HepG2 (cell line): Measurements from ENCODE around the gene TMEM134. TPM values are rescaled to one million over a fixed set of nuclear protein-coding genes. Genes with fewer than 3 reads are reported as not detected.
A peak's percentile ranks its signal among the peaks of the same experiment; 100 is the strongest.

Experiments used
- FOXK2 ChIP-seq: fragments of 450-650 bp; IDR thresholded peaks from 2 replicates; pipeline ENCODE4 v1.6.1; 2016
- KMT2A ChIP-seq: sonication (generic); formaldehyde crosslinking; IDR thresholded peaks from 2 replicates; pipeline ENCODE4 v1.4.0; 2020; ENCODE audit warnings: missing genetic modification reagents
- MEF2D ChIP-seq: sonication (generic); formaldehyde crosslinking; IDR thresholded peaks from 2 replicates; pipeline ENCODE4 v1.5.1; 2020; ENCODE audit warnings: mild to moderate bottlenecking, missing genetic modification reagents
- PPARG ChIP-seq: conservative IDR thresholded peaks from 2 replicates; pipeline ENCODE4 v1.6.1; 2016; ENCODE audit warnings: missing biosample characterization, missing genetic modification reagents
- RBM39 ChIP-seq: fragments of 200-400 bp; formaldehyde crosslinking; IDR thresholded peaks from one replicate; pipeline ENCODE4 v1.6.1; 2018; ENCODE audit warnings: antibody characterized with exemption, mild to moderate bottlenecking, low read depth, low read length; ENCODE audit not compliant: poor library complexity, severe bottlenecking
- RFXANK ChIP-seq: IDR thresholded peaks from 2 replicates; pipeline ENCODE4 v1.6.1; 2016
- U2AF2 ChIP-seq: fragments of 200-400 bp; formaldehyde crosslinking; IDR thresholded peaks from 2 replicates; pipeline ENCODE4 v1.6.1; 2017; ENCODE audit warnings: low read depth, mild to moderate bottlenecking, low read length
- ZNF546 ChIP-seq: sonication (generic); formaldehyde crosslinking; conservative IDR thresholded peaks from 2 replicates; pipeline ENCODE4 v1.8.1; 2023; ENCODE audit warnings: mild to moderate bottlenecking, missing genetic modification reagents
- ZNF550 ChIP-seq: sonication (generic); formaldehyde crosslinking; IDR thresholded peaks from 2 replicates; pipeline ENCODE4 v1.4.0; 2020; ENCODE audit warnings: mild to moderate bottlenecking, missing genetic modification reagents, borderline replicate concordance
- ZNF558 ChIP-seq: sonication (generic); formaldehyde crosslinking; IDR thresholded peaks from 2 replicates; pipeline ENCODE4 v1.9.0; 2022; ENCODE audit warnings: mild to moderate bottlenecking, missing genetic modification reagents, borderline replicate concordance
- ZNF563 ChIP-seq: sonication (generic); formaldehyde crosslinking; IDR thresholded peaks from 2 replicates; pipeline ENCODE4 v1.8.0; 2022; ENCODE audit warnings: mild to moderate bottlenecking, moderate library complexity, missing genetic modification reagents
- ZNF598 ChIP-seq: sonication (generic); formaldehyde crosslinking; IDR thresholded peaks from 2 replicates; pipeline ENCODE4 v1.5.1; 2020; ENCODE audit warnings: mild to moderate bottlenecking, missing genetic modification reagents, borderline replicate concordance
- ZNF713 ChIP-seq: sonication (generic); formaldehyde crosslinking; IDR thresholded peaks from 2 replicates; pipeline ENCODE4 v1.4.0; 2020; ENCODE audit warnings: mild to moderate bottlenecking, missing genetic modification reagents
- ZNF816 ChIP-seq: sonication (generic); formaldehyde crosslinking; IDR thresholded peaks from 2 replicates; pipeline ENCODE4 v1.8.0; 2022; ENCODE audit warnings: missing genetic modification reagents, mild to moderate bottlenecking, borderline replicate concordance
- polyA plus RNA-seq, 8 experiments: library from polyadenylated mRNA; depleted of rRNA in 3 of 8; stranded (reverse) in 7 of 8; unstranded in 1 of 8; fragments of >200 nt; fragmentation: Illumina TruSeq in 4 of 8; extraction: Trizol in 4 of 8; gene quantifications; 2 replicates each; pipeline versions ENCODE4 v1.2.1 to v1.2.3, GENCODE V29; 2011 to 2016; ENCODE audit warnings: low read depth in 4 of 8, missing spikeins in 1 of 8, mixed read lengths in 1 of 8; ENCODE audit not compliant: insufficient read depth in 1 of 8
- total RNA-seq, 5 experiments: library from RNA; depleted of rRNA; stranded (reverse); fragments of >200 nt; fragmentation: Illumina TruSeq; extraction: Trizol; gene quantifications; 2 replicates each; pipeline ENCODE4 v1.2.3, GENCODE V29; 2016; ENCODE audit warnings: low read depth in 1 of 5
- TF ChIP-seq, protein P1 (sequence below): sonication (generic); formaldehyde crosslinking; IDR thresholded peaks from 2 replicates; pipeline ENCODE4 v1.4.0; 2020; ENCODE audit warnings: missing genetic modification reagents, borderline replicate concordance
- TF ChIP-seq, protein P2 (sequence below), 2 experiments: sonication (generic) in 1 of 2; formaldehyde crosslinking in 1 of 2; IDR thresholded peaks; 2 replicates each; pipeline versions ENCODE4 v1.4.0 to v1.6.1; 2018 to 2020; ENCODE audit warnings: missing genetic modification reagents in 2 of 2, borderline replicate concordance in 1 of 2, low read depth in 1 of 2, mild to moderate bottlenecking in 1 of 2, missing biosample characterization in 1 of 2
- TF ChIP-seq, protein P3 (sequence below): sonication (generic); formaldehyde crosslinking; conservative IDR thresholded peaks from 2 replicates; pipeline ENCODE4 v1.4.0; 2020; ENCODE audit warnings: mild to moderate bottlenecking, missing genetic modification reagents, moderate library complexity

The TMEM134 gene
- total and polyA plus RNA-seq, 2 of the 13 experiments (the other 11 are each of a cell fraction or from before 2014, with no cell fraction given) = 6.9 to 26.9 TPM

DNA sequence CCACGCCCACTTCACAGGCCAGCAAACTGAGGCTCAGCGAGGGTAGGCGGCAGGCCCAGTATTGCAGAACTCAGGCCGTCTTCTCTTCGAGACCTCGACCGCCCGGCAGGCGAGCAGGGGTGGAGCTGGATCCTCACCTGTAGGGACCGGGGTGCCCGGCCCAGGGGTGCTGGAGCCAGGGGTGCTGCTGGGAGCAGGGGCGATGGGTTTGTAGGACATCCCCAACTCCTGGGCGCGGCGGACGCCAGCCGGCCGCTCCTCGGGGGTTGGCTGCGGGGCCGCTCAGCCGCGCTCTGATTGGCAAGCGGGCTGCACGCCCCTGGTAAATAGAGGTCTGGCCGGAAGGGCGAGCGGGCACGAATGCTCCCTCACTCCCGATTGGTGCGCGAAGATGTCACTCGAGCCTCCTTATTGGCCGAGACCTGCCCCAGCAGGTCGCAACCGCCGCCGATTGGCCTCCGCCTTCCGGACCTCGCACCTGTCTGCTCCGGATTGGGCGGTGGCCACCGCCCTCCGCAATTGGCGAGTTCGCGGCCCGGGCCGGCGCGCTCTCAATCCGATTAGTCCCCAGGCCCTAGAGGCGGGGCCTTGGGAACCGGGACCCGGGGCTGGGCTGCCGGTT lies 38.9 kb upstream of the TMEM134 start, which contains the start of gene CDK2AP2 (continued):
- TF ChIP-seq, protein P1, sequence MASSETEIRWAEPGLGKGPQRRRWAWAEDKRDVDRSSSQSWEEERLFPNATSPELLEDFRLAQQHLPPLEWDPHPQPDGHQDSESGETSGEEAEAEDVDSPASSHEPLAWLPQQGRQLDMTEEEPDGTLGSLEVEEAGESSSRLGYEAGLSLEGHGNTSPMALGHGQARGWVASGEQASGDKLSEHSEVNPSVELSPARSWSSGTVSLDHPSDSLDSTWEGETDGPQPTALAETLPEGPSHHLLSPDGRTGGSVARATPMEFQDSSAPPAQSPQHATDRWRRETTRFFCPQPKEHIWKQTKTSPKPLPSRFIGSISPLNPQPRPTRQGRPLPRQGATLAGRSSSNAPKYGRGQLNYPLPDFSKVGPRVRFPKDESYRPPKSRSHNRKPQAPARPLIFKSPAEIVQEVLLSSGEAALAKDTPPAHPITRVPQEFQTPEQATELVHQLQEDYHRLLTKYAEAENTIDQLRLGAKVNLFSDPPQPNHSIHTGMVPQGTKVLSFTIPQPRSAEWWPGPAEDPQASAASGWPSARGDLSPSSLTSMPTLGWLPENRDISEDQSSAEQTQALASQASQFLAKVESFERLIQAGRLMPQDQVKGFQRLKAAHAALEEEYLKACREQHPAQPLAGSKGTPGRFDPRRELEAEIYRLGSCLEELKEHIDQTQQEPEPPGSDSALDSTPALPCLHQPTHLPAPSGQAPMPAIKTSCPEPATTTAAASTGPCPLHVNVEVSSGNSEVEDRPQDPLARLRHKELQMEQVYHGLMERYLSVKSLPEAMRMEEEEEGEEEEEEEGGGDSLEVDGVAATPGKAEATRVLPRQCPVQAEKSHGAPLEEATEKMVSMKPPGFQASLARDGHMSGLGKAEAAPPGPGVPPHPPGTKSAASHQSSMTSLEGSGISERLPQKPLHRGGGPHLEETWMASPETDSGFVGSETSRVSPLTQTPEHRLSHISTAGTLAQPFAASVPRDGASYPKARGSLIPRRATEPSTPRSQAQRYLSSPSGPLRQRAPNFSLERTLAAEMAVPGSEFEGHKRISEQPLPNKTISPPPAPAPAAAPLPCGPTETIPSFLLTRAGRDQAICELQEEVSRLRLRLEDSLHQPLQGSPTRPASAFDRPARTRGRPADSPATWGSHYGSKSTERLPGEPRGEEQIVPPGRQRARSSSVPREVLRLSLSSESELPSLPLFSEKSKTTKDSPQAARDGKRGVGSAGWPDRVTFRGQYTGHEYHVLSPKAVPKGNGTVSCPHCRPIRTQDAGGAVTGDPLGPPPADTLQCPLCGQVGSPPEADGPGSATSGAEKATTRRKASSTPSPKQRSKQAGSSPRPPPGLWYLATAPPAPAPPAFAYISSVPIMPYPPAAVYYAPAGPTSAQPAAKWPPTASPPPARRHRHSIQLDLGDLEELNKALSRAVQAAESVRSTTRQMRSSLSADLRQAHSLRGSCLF (CRISPR knock-in tag) = no peak
- TF ChIP-seq RBM39 (peak; percentile 84), ZNF713 (no peak), ZNF558 (CRISPR knock-in tag) (peak; percentile 73; the same call in 1 of the 2 replicates), FOXK2 (peak; percentile 59; the same call in 1 of the 2 replicates), KMT2A (CRISPR knock-in tag) (no peak), RFXANK (CRISPR knock-in tag) (no peak), ZNF598 (CRISPR knock-in tag) (peak; percentile 24; the same call in 1 of the 2 replicates), ZNF546 (CRISPR knock-in tag) (peak; percentile 41; the same call in 1 of the 2 replicates), U2AF2 (no peak), MEF2D (no peak; the same call in 1 of the 2 replicates), ZNF563 (CRISPR knock-in tag) (peak; percentile 67), PPARG (no peak), ZNF816 (no peak), ZNF550 (no peak)
- TF ChIP-seq, protein P2, sequence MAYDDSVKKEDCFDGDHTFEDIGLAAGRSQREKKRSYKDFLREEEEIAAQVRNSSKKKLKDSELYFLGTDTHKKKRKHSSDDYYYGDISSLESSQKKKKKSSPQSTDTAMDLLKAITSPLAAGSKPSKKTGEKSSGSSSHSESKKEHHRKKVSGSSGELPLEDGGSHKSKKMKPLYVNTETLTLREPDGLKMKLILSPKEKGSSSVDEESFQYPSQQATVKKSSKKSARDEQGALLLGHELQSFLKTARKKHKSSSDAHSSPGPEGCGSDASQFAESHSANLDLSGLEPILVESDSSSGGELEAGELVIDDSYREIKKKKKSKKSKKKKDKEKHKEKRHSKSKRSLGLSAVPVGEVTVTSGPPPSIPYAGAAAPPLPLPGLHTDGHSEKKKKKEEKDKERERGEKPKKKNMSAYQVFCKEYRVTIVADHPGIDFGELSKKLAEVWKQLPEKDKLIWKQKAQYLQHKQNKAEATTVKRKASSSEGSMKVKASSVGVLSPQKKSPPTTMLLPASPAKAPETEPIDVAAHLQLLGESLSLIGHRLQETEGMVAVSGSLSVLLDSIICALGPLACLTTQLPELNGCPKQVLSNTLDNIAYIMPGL (CRISPR knock-in tag; IDR thresholded peaks at IDR 0.05; ENCODE audit: borderline replicate concordance in 1 of 2, low read depth in 1 of 2) = peak in 1 of 2 experiments; percentile 13; a peak in 1 of 4 replicates
- TF ChIP-seq, protein P3, sequence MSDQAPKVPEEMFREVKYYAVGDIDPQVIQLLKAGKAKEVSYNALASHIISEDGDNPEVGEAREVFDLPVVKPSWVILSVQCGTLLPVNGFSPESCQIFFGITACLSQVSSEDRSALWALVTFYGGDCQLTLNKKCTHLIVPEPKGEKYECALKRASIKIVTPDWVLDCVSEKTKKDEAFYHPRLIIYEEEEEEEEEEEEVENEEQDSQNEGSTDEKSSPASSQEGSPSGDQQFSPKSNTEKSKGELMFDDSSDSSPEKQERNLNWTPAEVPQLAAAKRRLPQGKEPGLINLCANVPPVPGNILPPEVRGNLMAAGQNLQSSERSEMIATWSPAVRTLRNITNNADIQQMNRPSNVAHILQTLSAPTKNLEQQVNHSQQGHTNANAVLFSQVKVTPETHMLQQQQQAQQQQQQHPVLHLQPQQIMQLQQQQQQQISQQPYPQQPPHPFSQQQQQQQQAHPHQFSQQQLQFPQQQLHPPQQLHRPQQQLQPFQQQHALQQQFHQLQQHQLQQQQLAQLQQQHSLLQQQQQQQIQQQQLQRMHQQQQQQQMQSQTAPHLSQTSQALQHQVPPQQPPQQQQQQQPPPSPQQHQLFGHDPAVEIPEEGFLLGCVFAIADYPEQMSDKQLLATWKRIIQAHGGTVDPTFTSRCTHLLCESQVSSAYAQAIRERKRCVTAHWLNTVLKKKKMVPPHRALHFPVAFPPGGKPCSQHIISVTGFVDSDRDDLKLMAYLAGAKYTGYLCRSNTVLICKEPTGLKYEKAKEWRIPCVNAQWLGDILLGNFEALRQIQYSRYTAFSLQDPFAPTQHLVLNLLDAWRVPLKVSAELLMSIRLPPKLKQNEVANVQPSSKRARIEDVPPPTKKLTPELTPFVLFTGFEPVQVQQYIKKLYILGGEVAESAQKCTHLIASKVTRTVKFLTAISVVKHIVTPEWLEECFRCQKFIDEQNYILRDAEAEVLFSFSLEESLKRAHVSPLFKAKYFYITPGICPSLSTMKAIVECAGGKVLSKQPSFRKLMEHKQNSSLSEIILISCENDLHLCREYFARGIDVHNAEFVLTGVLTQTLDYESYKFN (CRISPR knock-in tag) = no peak
